MM.1S (cell line): ENCODE data around the gene DPY19L3.

Source experiments
- DNase-seq: peaks from one replicate; pipeline ENCODE4 v3.0.0-alpha.2; 2015
- H2AFZ ChIP-seq: fragments of 300-600 bp; sonication (generic); 2 replicates; pipeline ENCODE4 v1.6.0; 2016; ENCODE audit warnings: antibody characterized with exemption, low read length
- H3F3A ChIP-seq: fragments of 300-600 bp; sonication (generic); 2 replicates; pipeline ENCODE4 v1.6.1; 2016; ENCODE audit warnings: mild to moderate bottlenecking, antibody characterized with exemption, low read length, moderate library complexity, mixed read lengths; ENCODE audit not compliant: insufficient read depth
- H3K27ac ChIP-seq: fragments of 300-600 bp; sonication (generic); 2 replicates; pipeline ENCODE4 v1.5.1; 2016; ENCODE audit warnings: mild to moderate bottlenecking, low read length
- H3K27me3 ChIP-seq: fragments of 300-600 bp; sonication (generic); replicated peaks from 2 replicates; pipeline ENCODE4 v1.6.0; 2016; ENCODE audit warnings: low read length; ENCODE audit not compliant: insufficient read depth
- H3K36me3 ChIP-seq: fragments of 300-600 bp; sonication (generic); replicated peaks from 2 replicates; pipeline ENCODE4 v1.6.1; 2016; ENCODE audit warnings: mild to moderate bottlenecking, low read length, mixed read lengths; ENCODE audit not compliant: insufficient read depth
- H3K4me1 ChIP-seq: fragments of 300-600 bp; sonication (generic); 2 replicates; pipeline ENCODE4 v1.6.1; 2016; ENCODE audit warnings: low read length, mixed read lengths
- H3K4me2 ChIP-seq: fragments of 300-600 bp; sonication (generic); 2 replicates; pipeline ENCODE4 v1.6.0; 2016; ENCODE audit warnings: low read depth, low read length
- H3K4me3 ChIP-seq: fragments of 300-600 bp; sonication (generic); 2 replicates; pipeline ENCODE4 v1.5.1; 2016; ENCODE audit warnings: low read length, mixed read lengths
- H3K79me2 ChIP-seq: fragments of 300-600 bp; sonication (generic); 2 replicates; pipeline ENCODE4 v1.6.1; 2016; ENCODE audit warnings: mixed run types, low read length, mixed read lengths
- H3K9ac ChIP-seq: fragments of 300-600 bp; sonication (generic); 2 replicates; pipeline ENCODE4 v1.6.1; 2016; ENCODE audit warnings: low read length, mixed read lengths
- H3K9me2 ChIP-seq: fragments of 300-600 bp; sonication (generic); replicated peaks from 2 replicates; pipeline ENCODE4 v1.6.1; 2016; ENCODE audit warnings: mild to moderate bottlenecking, low read length, mixed read lengths; ENCODE audit not compliant: insufficient read depth
- H3K9me3 ChIP-seq: fragments of 300-600 bp; sonication (generic); replicated peaks from 2 replicates; pipeline ENCODE4 v1.6.1; 2016; ENCODE audit warnings: mild to moderate bottlenecking, low read length, mixed read lengths; ENCODE audit not compliant: insufficient read depth
- H4K20me1 ChIP-seq: fragments of 300-600 bp; sonication (generic); 2 replicates; pipeline ENCODE4 v1.6.1; 2016; ENCODE audit warnings: mild to moderate bottlenecking, low read length, moderate library complexity, mixed read lengths; ENCODE audit not compliant: insufficient read depth
- EZH2 ChIP-seq: fragments of 300-600 bp; sonication (generic); optimal IDR thresholded peaks from 2 replicates; pipeline ENCODE3; 2017; ENCODE audit warnings: low read depth, mild to moderate bottlenecking, antibody characterized with exemption, low read length, mixed read lengths
- EZH2phosphoT487 ChIP-seq: fragments of 300-600 bp; sonication (generic); IDR thresholded peaks from 2 replicates; pipeline ENCODE4 v1.6.1; 2018; ENCODE audit warnings: antibody characterized with exemption, low read length
- TF ChIP-seq, protein P1 (sequence below): fragments of 300-600 bp; sonication (generic); IDR thresholded peaks from 2 replicates; pipeline ENCODE4 v1.5.1; 2016; ENCODE audit warnings: antibody characterized with exemption, low read length, mixed read lengths

DPY19L3 gene

DNA sequence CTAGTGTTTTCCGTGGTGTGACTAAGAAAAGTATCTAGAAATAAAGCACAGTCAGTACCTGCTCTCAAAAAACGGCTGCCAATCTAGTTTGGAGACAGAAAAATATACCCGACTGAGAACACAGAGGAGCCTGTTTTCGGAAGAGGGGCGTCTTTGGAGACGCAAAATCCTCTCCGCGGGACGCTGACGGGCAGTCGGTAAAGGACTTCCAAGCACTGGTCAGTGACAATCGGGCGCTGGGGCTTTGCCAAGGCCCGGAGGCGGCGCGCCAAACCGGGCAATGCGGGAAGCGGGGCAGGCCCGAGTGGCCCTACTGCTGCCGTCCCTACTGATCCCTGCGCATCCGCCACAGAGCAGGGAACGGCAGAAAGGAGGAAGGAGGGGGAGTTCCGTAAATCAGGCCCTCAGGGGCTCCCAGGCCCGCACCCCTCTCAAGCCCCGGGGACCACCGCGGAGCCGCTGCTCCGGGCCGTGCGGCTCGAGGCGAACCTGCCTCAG, 588 bp upstream of the DPY19L3 start:
- TF ChIP-seq, protein P1, sequence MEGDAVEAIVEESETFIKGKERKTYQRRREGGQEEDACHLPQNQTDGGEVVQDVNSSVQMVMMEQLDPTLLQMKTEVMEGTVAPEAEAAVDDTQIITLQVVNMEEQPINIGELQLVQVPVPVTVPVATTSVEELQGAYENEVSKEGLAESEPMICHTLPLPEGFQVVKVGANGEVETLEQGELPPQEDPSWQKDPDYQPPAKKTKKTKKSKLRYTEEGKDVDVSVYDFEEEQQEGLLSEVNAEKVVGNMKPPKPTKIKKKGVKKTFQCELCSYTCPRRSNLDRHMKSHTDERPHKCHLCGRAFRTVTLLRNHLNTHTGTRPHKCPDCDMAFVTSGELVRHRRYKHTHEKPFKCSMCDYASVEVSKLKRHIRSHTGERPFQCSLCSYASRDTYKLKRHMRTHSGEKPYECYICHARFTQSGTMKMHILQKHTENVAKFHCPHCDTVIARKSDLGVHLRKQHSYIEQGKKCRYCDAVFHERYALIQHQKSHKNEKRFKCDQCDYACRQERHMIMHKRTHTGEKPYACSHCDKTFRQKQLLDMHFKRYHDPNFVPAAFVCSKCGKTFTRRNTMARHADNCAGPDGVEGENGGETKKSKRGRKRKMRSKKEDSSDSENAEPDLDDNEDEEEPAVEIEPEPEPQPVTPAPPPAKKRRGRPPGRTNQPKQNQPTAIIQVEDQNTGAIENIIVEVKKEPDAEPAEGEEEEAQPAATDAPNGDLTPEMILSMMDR: no peak
- TF ChIP-seq EZH2: no peak
- TF ChIP-seq EZH2phosphoT487: no peak
- Histone ChIP-seq H3K9ac (peak overlapping the region; percentile 91), H4K20me1 (no peaks in the 10 kb centered on the region), H3K27ac (peak overlapping the region; percentile 83), H3K9me2 (no peaks in the 10 kb centered on the region), H3K36me3 (no peaks in the 10 kb centered on the region; the same call in 1 of the 2 replicates), H3K27me3 (no peaks in the 10 kb centered on the region), H3K4me1 (peaks cover 4% of the 10 kb centered on the region; the same call in 1 of the 2 replicates), H3F3A (no peaks in the 10 kb centered on the region), H2AFZ (peak overlapping the region; percentile 80), H3K79me2 (peaks cover 16% of the 10 kb centered on the region), H3K4me2 (peak overlapping the region; percentile 64), H3K9me3 (no peaks in the 10 kb centered on the region), H3K4me3 (peak overlapping the region; percentile 78)
- peak; percentile 8 for DNase-seq

DNA sequence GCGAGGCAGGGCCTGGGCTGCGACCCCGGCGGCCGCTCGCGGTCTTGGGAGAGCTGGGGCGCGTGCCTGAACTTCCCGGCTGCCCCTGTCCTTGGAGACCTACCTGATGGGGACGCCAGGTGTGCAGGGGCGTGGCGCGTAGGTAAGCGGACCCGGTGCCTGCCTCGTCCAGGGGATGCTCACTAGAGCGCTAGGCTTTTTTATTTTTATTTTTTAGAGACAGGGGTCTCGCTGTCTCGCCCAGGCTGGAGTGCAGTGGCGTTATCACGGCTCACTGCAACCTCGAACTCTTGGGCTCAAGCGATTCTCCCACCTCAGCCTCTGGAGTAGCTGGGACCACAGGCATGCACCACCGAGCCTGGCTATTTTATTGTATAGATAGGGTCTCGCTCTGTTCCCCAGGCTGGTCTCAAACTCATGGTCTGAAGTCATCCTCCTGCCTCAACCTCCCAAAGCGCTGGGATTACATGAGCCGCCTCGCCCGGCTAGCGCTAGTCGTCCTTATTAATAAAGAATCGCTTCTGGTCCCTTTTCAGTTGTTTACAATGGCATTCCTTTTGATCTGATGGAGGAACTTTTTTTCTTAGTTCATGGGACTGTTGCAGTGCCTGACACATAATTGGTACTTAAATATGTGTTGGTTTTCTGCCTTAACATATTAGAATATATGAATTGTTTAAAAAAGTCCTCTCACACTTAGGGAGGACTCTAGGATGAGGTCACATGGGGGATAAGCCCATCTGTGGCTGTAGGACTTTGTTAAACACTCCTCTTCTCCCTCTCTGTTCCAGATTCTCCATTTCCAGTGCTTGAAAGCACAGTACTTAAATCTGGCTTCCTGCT, 812 bp downstream of the DPY19L3 start:
- Histone ChIP-seq H3K27me3 (no peaks in the 10 kb centered on the region), H3K27ac (no peak overlapping the region), H3K4me1 (peaks cover 4% of the 10 kb centered on the region; the same call in 1 of the 2 replicates), H3K79me2 (peaks cover 16% of the 10 kb centered on the region), H3F3A (no peaks in the 10 kb centered on the region), H3K9me2 (no peaks in the 10 kb centered on the region), H2AFZ (peak overlapping the region; percentile 83), H3K4me3 (peak overlapping the region; percentile 76), H3K36me3 (peaks cover 3% of the 10 kb centered on the region; the same call in 1 of the 2 replicates), H4K20me1 (no peaks in the 10 kb centered on the region), H3K4me2 (peak overlapping the region; percentile 73), H3K9ac (peak overlapping the region; percentile 59; the same call in 1 of the 2 replicates), H3K9me3 (no peaks in the 10 kb centered on the region)
- TF ChIP-seq, protein P1: no peak
- TF ChIP-seq EZH2phosphoT487: no peak
- TF ChIP-seq EZH2: no peak
- no peak for DNase-seq

DNA sequence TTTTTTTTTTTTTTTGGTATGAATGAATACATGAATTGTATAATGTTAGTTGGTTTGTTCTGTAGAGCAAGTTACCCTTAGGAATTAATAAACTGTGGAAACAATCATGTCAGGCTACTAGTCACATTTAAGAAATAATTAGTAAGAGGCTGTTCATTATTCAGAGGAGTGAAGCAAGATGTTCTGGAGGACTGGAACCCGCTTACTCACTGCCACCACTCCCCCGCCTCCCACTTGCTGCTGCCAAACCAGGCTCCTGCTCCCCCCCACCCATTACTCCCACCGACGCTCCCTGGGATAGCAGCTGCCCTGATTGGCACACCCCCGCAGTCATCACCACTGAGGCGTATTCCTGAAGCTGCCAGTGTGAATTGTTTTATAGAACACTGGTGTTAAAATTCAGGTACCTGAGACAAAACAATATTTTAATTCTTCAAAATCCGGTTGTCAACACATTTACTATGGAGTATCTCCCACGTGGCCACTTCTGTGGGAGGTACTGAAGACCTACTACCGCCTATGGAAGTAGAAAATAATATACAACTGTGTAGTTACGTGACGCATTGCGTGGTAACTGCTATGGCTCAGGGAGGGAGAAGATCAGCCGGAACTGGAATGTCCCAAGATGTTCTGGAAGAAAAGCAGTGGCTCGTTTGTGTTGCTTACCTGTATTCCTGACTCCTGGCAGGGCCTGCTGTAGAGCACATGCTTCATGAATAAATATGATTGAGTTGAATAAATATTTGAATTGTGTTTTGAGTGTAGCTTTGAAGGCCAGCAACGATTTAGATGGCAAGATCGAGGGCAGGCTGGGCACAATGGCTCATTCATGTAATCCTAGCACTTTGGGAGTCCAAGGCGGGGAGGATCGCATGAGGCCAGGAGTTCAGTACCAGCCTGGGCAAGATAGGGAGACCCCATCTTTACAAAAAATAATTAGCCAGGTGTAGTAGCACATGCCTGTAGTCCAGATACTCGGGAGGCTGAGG, 1.7 kb downstream of the DPY19L3 start:
- Histone ChIP-seq H3K4me3 (no peak overlapping the region), H3K9me3 (no peaks in the 10 kb centered on the region), H3K36me3 (peaks cover 3% of the 10 kb centered on the region; the same call in 1 of the 2 replicates), H3K9me2 (no peaks in the 10 kb centered on the region), H3F3A (no peaks in the 10 kb centered on the region), H3K79me2 (peaks cover 16% of the 10 kb centered on the region), H2AFZ (no peak overlapping the region), H3K9ac (no peak overlapping the region), H3K4me1 (peaks cover 4% of the 10 kb centered on the region; the same call in 1 of the 2 replicates), H3K4me2 (no peak overlapping the region), H3K27ac (no peak overlapping the region), H3K27me3 (no peaks in the 10 kb centered on the region), H4K20me1 (no peaks in the 10 kb centered on the region)
- TF ChIP-seq, protein P1: no peak
- no peak for TF ChIP-seq EZH2phosphoT487
- DNase-seq: no peak
